ENCODE results near the gene SGMS1.
"Not testable (repeated sequence)": the region's sequence is repeated elsewhere in the genome, so short reads cannot be mapped to it uniquely, and the experiment has no call there.

SGMS1 gene

DNA sequence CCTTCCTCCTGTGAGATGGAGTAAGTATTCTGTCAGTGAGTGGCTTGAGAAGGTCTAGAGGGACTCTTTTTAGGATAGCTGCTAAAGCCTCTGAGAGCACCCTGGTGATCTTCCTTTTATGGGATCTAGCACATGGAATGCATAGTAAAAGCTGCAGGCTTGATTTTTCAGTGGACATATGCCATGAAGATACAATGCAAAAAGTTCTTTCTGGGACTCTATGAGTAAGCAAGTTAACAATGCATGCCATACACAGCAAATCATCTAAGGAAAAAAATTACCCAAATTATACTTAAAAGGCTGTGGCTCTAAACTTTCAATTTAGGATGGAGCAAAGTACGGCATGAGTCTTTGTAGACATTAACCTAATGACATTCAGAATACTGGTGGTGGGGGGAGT, 154.5 kb downstream of the SGMS1 start:
- no peak for DNase-seq (ENCODE audit: low spot score)

DNA sequence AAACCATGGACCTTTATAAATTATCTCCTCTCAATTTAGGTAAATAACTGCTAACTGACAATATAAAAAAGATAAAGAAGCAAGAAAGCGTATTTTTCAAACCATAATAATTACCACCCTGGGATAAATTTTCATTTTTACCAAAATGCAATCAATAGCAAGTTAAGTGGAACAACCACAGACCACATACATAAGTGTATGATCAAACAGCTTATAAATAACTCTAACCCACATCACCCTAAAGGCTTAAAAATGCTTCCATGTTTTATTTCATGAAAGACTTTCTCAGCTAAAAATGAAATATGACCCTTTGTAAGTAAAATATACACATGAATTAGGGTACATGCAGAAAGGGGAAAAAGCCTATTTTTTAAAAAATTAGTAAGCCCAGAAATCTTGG, 156.5 kb downstream of the SGMS1 start:
- no peak for DNase-seq (ENCODE audit: low spot score)

DNA sequence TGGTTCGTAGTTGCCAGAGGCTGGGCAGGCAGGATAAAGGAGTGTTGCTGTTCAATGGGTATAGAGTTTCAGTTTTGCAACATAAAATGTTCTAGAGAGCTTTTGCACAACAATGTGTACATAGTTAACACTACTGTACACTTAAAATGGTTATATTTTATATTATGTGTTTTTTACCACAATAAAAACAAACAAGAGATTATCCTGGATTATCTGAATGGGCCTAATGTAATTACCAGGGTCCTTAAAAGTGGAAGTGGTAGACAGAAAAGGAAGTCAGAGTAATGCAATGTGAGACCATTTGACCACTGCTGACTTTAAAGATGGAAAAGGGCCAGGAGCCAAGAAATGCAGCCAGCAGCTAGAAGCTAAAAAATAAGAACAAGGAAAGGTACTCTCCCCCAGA, 159.7 kb downstream of the SGMS1 start:
- DNase-seq (ENCODE audit: low spot score): peak; percentile 53

DNA sequence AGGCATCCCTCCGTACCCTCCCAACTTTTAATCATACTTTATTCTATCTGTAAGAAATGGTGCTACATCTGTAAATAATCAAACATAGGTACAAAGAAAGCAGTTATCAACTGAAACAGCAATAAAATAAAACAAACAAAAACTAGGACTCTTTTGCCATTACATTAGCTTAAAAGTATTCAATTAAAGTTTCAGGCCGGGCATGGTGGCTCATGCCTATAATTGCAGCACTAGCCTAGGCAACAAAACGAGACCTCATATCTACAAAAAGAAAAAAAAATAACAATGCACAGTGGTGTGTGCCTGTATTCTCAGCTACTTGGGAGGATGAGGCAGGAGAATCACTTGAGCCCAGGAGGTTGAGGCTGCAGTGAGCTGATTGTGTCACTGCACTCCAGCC, 161.9 kb downstream of the SGMS1 start:
- no peak for DNase-seq (ENCODE audit: low spot score)

DNA sequence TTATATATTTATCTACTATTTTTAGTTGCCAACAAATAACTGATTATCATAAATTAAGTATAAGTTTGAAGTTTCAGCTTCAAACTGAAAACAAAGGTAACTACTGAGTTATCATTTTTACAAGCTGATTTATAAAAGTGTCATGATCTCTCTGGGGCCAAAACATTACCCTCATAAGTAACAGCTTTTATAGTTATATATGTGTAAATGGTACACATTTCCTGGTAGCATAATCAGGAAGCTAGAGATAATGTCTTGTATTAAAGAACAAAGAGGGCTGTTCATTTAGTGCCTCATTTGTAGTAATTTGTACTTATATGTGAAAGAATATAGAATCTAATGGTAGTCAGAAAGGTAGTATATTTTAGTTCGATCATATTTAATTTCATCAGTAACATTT, 162.6 kb downstream of the SGMS1 start:
- no peak for DNase-seq (ENCODE audit: low spot score)

DNA sequence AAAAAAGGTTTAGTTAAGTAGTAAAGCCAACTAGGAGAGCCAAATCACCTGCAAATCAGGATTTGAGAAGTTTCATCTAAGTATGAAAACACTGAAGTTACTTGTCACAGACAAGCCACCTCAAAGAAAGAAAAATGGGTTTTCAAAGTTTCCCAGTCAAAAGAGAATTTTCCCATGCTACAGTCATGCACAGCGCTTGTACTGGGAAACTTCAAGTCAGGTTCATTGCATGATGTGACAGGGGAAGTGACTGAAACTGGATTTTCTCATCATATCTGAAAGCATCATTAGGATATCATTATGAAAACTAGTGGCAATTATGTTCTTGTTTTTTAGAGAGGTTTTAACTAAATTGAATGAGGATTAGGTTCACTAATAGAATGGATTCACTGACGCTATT, 167.0 kb downstream of the SGMS1 start:
- DNase-seq (ENCODE audit: low spot score): no peak

DNA sequence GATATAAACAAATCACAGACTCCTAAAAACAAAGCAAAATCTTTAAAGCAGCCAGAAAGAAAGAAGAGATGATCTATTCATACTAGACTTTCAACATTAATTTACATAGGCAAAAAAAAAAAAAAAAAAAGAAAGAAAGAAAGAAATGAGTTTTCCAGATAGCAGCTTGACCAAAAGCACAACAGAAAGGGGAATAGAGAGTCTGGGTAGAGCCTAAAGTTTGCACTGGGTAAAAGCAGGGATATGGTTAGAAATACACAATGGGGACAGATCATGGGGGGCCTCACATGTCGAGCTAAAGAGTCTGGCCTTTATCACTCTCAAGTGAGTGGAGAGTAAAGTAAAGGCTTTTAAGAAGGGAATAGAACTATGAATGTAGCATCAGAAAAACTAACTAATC, 169.8 kb downstream of the SGMS1 start:
- no peak for DNase-seq (ENCODE audit: low spot score)

DNA sequence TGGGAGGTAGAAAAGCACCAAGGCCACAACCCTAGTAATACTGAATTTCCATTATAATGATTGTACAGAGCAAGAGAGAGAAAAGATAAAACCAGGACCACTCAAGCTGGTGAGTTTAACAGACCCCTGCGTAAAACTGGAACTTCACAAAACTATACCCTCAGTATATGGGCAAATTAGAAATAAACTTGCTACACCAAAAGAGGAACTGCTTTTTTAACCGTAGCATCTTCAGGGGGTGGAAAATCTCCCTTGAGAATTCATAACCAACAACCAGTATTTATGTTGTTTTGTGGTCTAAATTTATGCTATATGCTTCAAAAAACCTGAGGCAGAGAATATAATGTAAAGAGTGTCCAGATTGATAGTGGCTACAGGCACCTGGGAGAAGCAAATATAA, 171.2 kb downstream of the SGMS1 start:
- DNase-seq (ENCODE audit: low spot score): no peak

DNA sequence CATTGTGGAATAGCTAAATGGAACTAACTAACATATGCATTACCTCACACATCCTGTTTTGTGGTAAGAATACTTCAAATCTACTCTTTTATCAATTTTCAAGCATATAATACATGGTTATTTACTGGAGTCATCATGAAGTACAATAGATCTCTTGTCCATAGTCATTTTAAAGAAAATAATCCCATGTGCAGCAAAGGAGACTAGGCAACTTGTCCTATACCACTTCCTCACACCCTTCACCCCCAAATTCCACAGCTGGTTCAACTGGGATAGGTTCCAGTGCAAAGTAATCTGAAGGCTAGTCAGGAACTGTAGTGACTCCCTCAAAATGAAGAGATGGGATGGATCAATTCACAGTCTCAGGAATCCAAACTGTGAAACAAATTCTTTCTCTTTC, 176.1 kb downstream of the SGMS1 start:
- no peak for DNase-seq (ENCODE audit: low spot score)

DNA sequence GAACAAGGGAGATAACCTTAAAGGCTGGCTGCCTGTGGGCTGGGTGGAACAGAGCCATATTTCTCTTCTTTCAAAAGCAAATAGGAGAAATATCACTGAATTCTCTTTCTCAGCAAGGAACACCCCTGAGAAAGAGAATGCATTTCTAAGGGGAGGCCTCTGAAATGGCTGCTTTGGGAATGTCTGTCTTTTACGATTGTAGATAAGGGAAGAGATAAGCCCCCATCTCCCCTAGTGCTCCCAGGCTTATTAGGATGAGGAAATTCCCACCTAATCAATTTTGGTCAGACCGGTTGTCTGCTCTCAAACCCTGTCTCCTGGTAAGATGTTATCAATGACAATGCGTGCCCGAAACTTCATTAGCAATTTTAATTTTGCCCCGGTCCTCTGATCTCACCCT, 178.0 kb downstream of the SGMS1 start:
- DNase-seq (ENCODE audit: low spot score): not testable (repeated sequence)

DNA sequence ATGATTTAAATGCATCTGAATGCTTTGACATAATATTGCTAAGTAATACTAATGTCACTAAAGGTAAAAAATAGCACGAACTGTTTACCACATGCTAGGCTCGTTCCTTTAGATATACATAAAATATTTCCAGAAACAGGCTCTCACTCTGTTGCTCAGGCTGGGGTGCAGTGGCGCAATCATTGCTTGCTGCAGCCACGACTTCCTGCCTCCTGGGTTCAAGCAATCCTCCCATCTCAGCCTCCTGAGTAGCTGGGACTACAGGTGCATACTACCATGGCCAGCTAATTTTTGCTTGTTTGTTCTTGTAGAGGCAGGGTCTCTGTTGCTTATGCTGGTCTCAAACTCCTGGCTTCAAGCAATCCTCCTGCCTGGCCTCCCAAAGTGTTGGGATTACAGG, 183.3 kb downstream of the SGMS1 start:
- no peak for DNase-seq (ENCODE audit: low spot score)

DNA sequence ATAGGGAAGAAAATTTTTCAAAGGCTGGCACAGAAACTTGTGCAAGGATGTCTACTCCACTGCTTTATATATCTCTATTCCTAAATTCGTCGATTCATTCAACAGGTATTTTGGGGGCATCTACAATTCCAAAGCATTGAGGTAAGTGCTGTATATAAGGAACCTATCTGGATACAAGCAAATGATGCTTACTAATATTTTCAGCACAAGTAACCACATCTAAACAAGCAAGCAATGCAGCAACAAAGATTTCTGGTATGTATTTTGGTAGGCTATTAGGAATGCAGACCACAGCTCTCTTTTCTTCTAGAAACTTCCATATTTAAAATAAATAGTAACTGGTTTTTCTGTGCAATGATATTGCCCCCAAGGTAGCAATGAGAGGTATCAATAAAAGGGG, 183.9 kb downstream of the SGMS1 start:
- no peak for DNase-seq (ENCODE audit: low spot score)

DNA sequence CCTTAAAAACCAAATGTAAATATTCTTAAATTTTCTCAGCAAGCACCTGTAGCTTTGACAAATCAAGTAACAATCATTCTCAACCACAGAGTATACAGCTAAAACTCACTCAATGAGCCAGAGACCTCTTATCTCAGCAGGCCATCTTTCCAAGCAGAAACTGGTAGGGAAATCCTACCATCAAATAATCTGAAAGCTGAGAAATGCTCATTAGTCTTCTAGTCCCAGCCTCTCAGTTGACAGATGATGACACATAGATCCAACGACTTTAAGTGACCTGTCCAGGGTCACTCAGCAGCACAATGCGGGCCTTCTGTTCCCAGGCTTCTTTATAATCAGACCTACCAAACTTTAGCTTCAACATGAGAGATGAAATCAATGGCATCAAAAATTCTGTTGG, 184.6 kb downstream of the SGMS1 start:
- no peak for DNase-seq (ENCODE audit: low spot score)

DNA sequence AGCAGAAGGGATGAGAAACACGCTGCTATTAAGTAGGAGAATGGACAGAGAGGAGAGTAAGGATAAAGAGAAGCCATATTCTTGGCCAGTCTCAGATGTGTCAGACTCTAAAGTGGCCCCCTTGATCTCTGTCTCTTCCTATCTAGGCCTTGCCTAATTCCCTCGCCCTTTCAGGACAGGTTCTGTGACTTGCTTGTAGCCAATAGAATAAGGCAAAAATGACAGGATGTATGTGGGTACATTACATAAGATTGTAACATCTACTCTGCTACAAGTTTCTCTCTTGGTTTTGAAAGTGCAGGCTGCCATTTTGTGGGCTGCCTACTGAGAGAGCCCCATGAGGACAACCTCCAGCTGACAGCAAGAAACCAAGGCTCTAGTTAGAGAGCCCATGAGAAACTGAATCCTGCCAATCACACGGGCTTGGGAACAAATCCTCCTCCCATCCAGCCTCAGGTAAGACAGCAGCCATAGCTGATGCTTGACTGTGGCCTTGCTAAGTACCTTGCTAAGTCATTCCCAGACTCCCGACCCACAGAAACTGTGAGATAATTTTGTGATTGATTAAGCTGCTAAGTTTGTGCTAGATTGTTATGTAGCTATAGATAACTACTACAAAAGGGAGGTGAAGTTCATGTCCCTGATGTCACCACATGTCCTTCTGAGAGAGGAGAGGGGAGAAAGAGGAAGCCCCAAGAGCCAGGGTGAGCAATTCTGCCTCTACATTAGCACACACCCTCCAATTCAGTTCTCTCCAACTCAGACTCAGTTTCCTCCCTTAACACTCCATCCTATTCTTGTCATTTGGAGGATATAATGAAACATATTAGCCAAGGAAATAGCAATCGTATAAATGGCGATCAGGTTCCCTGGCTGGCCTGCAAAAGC, 185.5 kb downstream of the SGMS1 start:
- DNase-seq (ENCODE audit: low spot score): no peak

DNA sequence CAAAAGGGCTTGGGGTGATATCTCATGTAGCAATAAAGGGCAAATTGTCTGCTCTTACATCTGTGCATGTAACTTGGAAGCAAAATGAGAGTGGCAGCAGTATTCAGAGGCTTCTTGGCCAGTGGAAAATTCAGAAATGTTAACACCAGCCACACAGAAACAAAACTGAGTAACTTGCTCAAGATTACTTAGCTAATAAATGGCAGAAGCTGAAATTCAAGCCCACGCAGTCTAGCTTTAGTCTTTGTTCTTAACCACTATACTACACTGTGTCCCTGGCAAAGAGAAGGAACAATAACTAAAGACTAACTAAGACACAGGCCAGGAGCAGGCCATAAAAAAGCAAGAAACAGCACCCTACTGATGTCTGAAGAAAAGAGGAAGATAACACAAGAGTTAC, 186.5 kb downstream of the SGMS1 start:
- no peak for DNase-seq (ENCODE audit: low spot score)

DNA sequence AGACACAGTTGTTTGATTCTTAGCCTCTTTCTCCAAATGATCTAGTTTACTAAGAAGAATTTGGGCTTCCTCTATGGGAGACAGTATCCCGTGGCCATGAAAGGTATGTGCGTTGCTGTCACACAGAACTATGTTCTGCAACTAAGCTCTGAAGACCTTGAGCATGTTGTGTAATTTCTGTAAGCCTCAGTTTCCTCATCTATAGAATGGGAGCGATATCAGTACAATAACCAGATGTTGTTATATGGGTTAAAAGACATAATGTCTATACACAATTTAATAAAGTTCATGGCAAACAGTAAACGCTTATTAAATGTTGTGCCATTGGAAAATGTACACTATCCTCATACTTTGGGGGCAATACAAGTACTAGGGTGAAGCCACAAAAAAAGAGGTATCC, 187.0 kb downstream of the SGMS1 start:
- no peak for DNase-seq (ENCODE audit: low spot score)

DNA sequence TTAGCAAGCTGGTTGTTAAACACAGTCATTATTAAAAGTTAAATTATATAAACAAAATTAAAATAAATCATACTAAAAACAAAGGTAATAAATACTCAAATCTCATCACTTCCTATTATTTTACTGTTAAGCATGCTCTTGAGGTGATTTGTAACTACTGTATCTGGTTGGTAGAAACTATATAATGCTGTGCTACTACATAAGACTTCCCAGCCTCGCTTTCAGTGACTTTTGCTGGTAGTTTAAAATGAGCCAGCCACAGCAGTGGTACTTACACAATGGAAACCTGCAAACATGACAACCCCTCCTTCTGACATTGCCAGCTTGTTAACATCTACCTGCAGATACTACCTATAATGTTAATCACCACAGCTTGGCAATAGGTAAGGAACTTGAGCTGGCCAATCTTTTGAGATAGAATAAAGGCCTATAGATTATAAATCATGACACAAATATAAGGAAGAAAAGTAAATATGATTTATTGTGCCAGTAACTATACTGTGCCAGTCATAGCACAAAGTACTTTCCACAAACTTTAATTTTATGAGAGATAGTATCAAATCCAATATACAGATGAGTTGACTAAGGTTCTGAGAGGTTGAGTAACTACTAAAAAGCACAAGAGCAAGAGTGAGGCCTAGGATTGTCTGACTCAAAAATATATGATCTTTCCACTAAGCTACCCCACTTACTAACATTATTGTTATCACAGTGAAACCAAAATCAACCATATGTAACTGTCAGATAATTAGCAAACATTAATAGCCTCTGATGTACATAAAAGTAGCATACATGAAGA, 191.3 kb downstream of the SGMS1 start:
- no peak for DNase-seq (ENCODE audit: low spot score)

DNA sequence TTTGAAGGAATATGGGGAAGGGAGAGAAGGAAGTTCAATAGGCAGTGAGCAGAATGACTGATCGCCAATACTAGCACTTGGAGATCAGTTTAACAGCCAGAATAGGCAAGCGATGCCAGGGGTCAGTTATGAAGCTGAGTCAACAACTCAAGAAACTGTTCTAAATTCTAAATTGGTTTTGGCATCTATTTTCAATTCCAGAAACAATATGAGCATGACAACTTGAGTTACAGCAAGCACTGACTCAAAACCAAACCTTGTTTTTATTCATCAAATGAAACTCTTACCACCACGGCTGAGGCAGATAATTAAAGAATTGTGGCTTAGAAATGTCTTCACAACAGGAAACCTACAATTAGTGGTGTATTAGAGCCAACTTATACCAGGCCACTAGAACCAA, 192.0 kb downstream of the SGMS1 start:
- DNase-seq (ENCODE audit: low spot score): no peak

DNA sequence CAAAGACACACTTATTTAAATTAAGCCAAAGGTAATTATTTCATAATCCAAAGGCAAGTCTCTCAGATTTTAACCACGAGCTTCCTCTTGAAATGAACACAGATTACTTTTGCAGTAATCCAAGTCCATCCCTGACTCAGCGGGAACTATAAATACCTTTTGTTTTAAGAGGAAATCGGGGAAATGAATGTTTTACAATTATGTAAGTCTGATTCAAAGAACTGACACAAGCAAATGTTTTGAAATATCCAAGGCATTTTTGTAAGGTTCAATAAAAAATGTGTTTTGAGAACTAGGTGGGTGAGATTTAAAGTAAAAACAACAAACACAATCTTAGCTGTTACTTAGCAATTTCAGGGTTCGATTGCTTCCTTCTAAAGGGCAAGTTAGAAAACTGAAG, 192.6 kb downstream of the SGMS1 start:
- no peak for DNase-seq (ENCODE audit: low spot score)

DNA sequence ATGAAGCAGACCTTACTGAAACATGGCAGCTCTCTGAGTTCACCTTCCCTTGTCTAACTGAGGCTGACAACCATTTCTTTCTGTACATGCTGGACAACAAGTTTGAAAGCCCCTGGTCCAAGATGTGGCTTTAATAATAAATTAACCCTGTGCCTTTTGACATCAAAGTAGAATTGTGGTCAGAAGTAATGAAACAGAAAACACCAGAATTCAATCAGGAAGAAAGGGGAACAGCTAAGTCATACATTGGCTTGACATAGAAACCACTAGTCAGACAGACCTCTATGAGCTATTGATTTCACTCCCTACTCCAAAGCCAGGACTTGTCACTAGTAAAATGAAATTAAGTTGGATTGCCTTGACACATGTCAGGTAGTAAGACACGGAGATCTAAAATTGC, 197.3 kb downstream of the SGMS1 start:
- DNase-seq (ENCODE audit: low spot score): no peak

DNA sequence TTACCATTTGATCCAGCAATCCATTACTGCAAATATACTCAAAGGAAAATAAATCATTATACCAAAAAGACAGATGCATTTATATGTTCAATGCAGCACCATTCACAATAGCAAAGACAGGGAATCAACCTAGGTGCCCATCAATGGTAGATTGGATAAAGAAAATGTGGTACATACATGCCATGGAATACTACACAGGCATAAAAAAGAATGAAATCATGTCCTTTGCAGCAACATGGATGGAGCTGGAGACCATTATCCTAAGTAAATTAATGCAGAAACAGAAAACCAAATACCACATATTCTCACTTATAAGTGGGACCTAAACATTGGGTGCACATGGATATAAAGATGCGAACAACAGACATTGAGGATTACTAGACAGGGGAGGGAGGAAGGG, 198.5 kb downstream of the SGMS1 start:
- not testable (repeated sequence) for DNase-seq (ENCODE audit: low spot score)

DNA sequence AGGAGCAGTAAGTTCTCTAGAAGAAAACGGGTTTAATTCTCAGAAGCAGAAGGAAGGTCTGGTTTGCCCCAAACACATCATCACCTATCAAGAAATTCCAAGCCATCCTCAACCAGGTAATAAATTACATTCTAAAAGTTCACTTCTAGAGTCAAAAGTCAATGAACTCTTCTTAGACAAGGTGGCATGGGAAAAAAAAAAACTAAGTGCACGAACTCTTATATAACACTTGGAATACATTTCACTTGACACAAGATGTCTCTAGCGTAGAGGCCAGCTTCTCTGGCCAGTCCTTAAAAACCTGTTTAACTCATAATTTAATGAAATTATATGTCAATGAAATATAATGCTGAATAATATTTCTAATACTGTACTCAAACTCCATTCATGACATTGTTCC, 200.3 kb downstream of the SGMS1 start:
- DNase-seq (ENCODE audit: low spot score): no peak

DNA sequence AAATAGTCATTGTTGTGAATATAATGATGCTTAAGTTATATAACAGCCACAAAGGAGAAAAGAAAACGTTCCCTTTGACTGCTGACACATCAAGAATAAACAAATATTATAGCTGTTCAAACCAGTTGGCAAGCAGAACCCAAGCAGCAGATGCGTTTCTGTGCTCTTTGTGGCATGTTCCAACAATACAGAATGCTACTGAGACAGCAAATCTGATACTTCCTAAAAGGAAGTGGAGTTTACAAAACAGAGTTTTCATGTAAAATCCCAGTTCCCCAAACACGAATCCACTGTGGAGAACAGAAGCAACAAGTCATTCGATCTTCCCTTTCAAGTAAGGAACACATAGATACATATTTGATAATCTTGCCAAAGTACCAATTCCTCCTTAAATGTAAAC, 201.5 kb downstream of the SGMS1 start:
- DNase-seq (ENCODE audit: low spot score): peak; percentile 86

All from Ammon's horn (tissue), 1 donor.